GM19351 (cell line): ENCODE results near the gene CFHR1.

Experiments
- ATAC-seq: cut with Tn5 transposase; IDR thresholded peaks from one replicate; pipeline ENCODE4 v1.9.1; 2021; ENCODE audit warnings: mild to moderate bottlenecking, moderate library complexity; ENCODE audit not compliant: unreplicated experiment

The CFHR1 gene

GRCh38 chr1:196875935-196876334, 56.4 kb downstream of the CFHR1 start:
- ATAC-seq: no peak

- no peak for ATAC-seq
These were observed 58.4 kb downstream of the CFHR1 start for GRCh38 chr1:196877964-196878363.
